IPS DF 6.9 (cell line): ENCODE data around the gene STARD7.
"Not testable (repeated sequence)": the region's sequence is repeated elsewhere in the genome, so short reads cannot be mapped to it uniquely, and the experiment has no call there.

Experiments
- DNase-seq: peaks from one replicate; pipeline ENCODE4 v3.0.0-alpha.2; 2013; ENCODE audit warnings: low read depth, low spot score
- H3K27ac ChIP-seq: one replicate; pipeline ENCODE4 v1.5.1; 2013; ENCODE audit warnings: low read length, control low read depth
- H3K27me3 ChIP-seq: 2 replicates; pipeline ENCODE4 v1.6.1; 2013; ENCODE audit warnings: mild to moderate bottlenecking, low read length; ENCODE audit not compliant: control insufficient read depth, insufficient read depth
- H3K36me3 ChIP-seq: 2 replicates; pipeline ENCODE4 v1.6.1; 2013; ENCODE audit warnings: low read length; ENCODE audit not compliant: control insufficient read depth, insufficient read depth
- H3K4me1 ChIP-seq: 2 replicates; pipeline ENCODE4 v1.6.1; 2013; ENCODE audit warnings: low read length; ENCODE audit not compliant: control insufficient read depth, insufficient read depth
- H3K4me3 ChIP-seq: 2 replicates; pipeline ENCODE4 v1.5.1; 2013; ENCODE audit warnings: mild to moderate bottlenecking, low read length
- H3K9me3 ChIP-seq: 2 replicates; pipeline ENCODE4 v1.6.1; 2013; ENCODE audit warnings: low read length, inconsistent platforms; ENCODE audit not compliant: control insufficient read depth, insufficient read depth
- WGBS: extraction: QIAGEN DNeasy Blood & Tissue Kit; methylation state at CpG from one replicate; pipeline ENCODE4 v1.1.7; 2013; ENCODE audit warnings: mixed read lengths, missing lambda C conversion rate; ENCODE audit not compliant: insufficient read length, insufficient coverage; 5-methylcytosine and 5-hydroxymethylcytosine counted together

The STARD7 gene

GRCh38 chr2:96236882-96237281, 28.3 kb upstream of the STARD7 start:
- no CpG with 5 or more reads among the region's 1 CpG for WGBS
- Histone ChIP-seq H3K27me3 (no peaks in the 10 kb centered on the region), H3K27ac (no peak overlapping the region), H3K4me1 (no peaks in the 10 kb centered on the region), H3K4me3 (no peak overlapping the region), H3K36me3 (no peaks in the 10 kb centered on the region), H3K9me3 (no peaks in the 10 kb centered on the region)
- DNase-seq: no peak

- no peak overlapping the region for H3K4me3 ChIP-seq
- no peaks in the 10 kb centered on the region for H3K36me3 ChIP-seq
- no peaks in the 10 kb centered on the region for H3K9me3 ChIP-seq
- H3K27ac ChIP-seq: no peak overlapping the region
- WGBS: no CpG with 5 or more reads among the region's 4 CpGs
- no peak for DNase-seq
- no peaks in the 10 kb centered on the region for H3K4me1 ChIP-seq
- H3K27me3 ChIP-seq: no peaks in the 10 kb centered on the region
Measured at GRCh38 chr2:96233880-96234316, 25.3 kb upstream of the STARD7 start.

GRCh38 chr2:96233436-96233835, 24.8 kb upstream of the STARD7 start:
- Histone ChIP-seq H3K9me3 (no peaks in the 10 kb centered on the region), H3K4me3 (no peak overlapping the region), H3K4me1 (no peaks in the 10 kb centered on the region), H3K27ac (no peak overlapping the region), H3K27me3 (no peaks in the 10 kb centered on the region), H3K36me3 (no peaks in the 10 kb centered on the region)
- no peak for DNase-seq
- no CpG with 5 or more reads among the region's 6 CpGs for WGBS

GRCh38 chr2:96231316-96231715, 22.7 kb upstream of the STARD7 start:
- WGBS: no CpG with 5 or more reads among the region's 4 CpGs
- DNase-seq: no peak
- Histone ChIP-seq H3K4me1 (no peaks in the 10 kb centered on the region), H3K4me3 (no peak overlapping the region), H3K36me3 (no peaks in the 10 kb centered on the region), H3K9me3 (no peaks in the 10 kb centered on the region), H3K27me3 (no peaks in the 10 kb centered on the region), H3K27ac (no peak overlapping the region)

- Histone ChIP-seq H3K9me3 (no peaks in the 10 kb centered on the region), H3K4me3 (no peak overlapping the region), H3K4me1 (no peaks in the 10 kb centered on the region), H3K27me3 (no peaks in the 10 kb centered on the region), H3K36me3 (no peaks in the 10 kb centered on the region), H3K27ac (no peak overlapping the region)
- WGBS: no CpG with 5 or more reads among the region's 3 CpGs
- DNase-seq: no peak
Measured at GRCh38 chr2:96225016-96225533, 16.4 kb upstream of the STARD7 start.

- not testable (repeated sequence) for DNase-seq, H3K36me3 ChIP-seq, H3K27ac ChIP-seq, H3K4me1 ChIP-seq, H3K27me3 ChIP-seq, H3K4me3 ChIP-seq, H3K9me3 ChIP-seq
- WGBS: no CpG with 5 or more reads among the region's 1 CpG
Measured at GRCh38 chr2:96221106-96221505, 12.5 kb upstream of the STARD7 start.

- not testable (repeated sequence) for H3K4me1 ChIP-seq, DNase-seq, H3K27me3 ChIP-seq, H3K27ac ChIP-seq, H3K36me3 ChIP-seq, H3K4me3 ChIP-seq, H3K9me3 ChIP-seq
- no CpG with 5 or more reads among the region's 4 CpGs for WGBS
Measured at GRCh38 chr2:96219959-96220358, 11.3 kb upstream of the STARD7 start.

GRCh38 chr2:96218508-96219131, 10.0 kb upstream of the STARD7 start:
- H3K9me3 ChIP-seq: no peaks in the 10 kb centered on the region
- no peaks in the 10 kb centered on the region for H3K4me1 ChIP-seq
- H3K4me3 ChIP-seq: no peak overlapping the region
- no peaks in the 10 kb centered on the region for H3K27me3 ChIP-seq
- WGBS: no CpG with 5 or more reads among the region's 13 CpGs
- no peak for DNase-seq
- H3K36me3 ChIP-seq: no peaks in the 10 kb centered on the region
- no peak overlapping the region for H3K27ac ChIP-seq

- DNase-seq: no peak
- no peaks in the 10 kb centered on the region for H3K27me3 ChIP-seq
- H3K36me3 ChIP-seq: no peaks in the 10 kb centered on the region
- no peak overlapping the region for H3K4me3 ChIP-seq
- WGBS: no CpG with 5 or more reads among the region's 4 CpGs
- no peak overlapping the region for H3K27ac ChIP-seq
- no peaks in the 10 kb centered on the region for H3K9me3 ChIP-seq
- H3K4me1 ChIP-seq: no peaks in the 10 kb centered on the region
Measured at GRCh38 chr2:96214554-96214953, 5.9 kb upstream of the STARD7 start.

GRCh38 chr2:96213379-96213778, 4.8 kb upstream of the STARD7 start:
- no CpG with 5 or more reads among the region's 12 CpGs for whole genome bisulfite sequencing
- Histone ChIP-seq H3K36me3 (no peaks in the 10 kb centered on the region), H3K27ac (no peak overlapping the region), H3K27me3 (no peaks in the 10 kb centered on the region), H3K9me3 (no peaks in the 10 kb centered on the region), H3K4me1 (no peaks in the 10 kb centered on the region), H3K4me3 (no peak overlapping the region)
- peak; percentile 4 for DNase-seq

GRCh38 chr2:96212339-96212738, 3.7 kb upstream of the STARD7 start:
- no peaks in the 10 kb centered on the region for H3K36me3 ChIP-seq
- H3K4me1 ChIP-seq: no peaks in the 10 kb centered on the region
- no peaks in the 10 kb centered on the region for H3K9me3 ChIP-seq
- no peaks in the 10 kb centered on the region for H3K27me3 ChIP-seq
- no peak overlapping the region for H3K27ac ChIP-seq
- no peak for DNase-seq
- WGBS: no CpG with 5 or more reads among the region's 4 CpGs
- H3K4me3 ChIP-seq: no peak overlapping the region
